Spleen (tissue), 7 donors: Measurements from ENCODE around the gene LRCH3.

ENCODE experiments used
- CTCF ChIP-seq, 11 experiments: fragments of 200-600 bp in 7 of 11; fragments of 450-650 bp in 4 of 11; sonication (generic) in 4 of 11; IDR thresholded peaks in 8 of 11; conservative IDR thresholded peaks in 3 of 11; 1 replicate in 7 of 11; 2 replicates in 4 of 11; pipeline versions ENCODE4 v1.4.0 to v1.8.0; 2016 to 2021; ENCODE audit warnings: antibody characterized with exemption in 11 of 11, inconsistent platforms in 4 of 11, mild to moderate bottlenecking in 1 of 11
- POLR2A ChIP-seq, 3 donors: fragments of 450-650 bp; IDR thresholded peaks; one replicate each; pipeline ENCODE4 v1.5.1; 2017; ENCODE audit warnings: antibody characterized with exemption in 3 of 3, mild to moderate bottlenecking in 1 of 3
- POLR2AphosphoS5 ChIP-seq, 3 donors: sonication (generic); formaldehyde crosslinking; IDR thresholded peaks; one replicate each; pipeline ENCODE4 v1.5.1; 2017; ENCODE audit warnings: antibody characterized with exemption in 3 of 3
- donor health status: DM: no; HTN: no; CAD: no; lungs with moderate emphysema.
- donor health status: DM: no; HTN: no; CAD: no.
- donor health status: DM: no; HTN: no; CAD: no.

GRCh38 chr3:197892162-197892561 lies 101.1 kb downstream of the LRCH3 start:
- no peak for TF ChIP-seq CTCF (IDR thresholded peaks at IDR 0.05 in 8 of 11, conservative IDR thresholded peaks at IDR 0.05 in 3 of 11)
- no peak for TF ChIP-seq POLR2A (IDR thresholded peaks at IDR 0.05)
- no peak for TF ChIP-seq POLR2AphosphoS5 (IDR thresholded peaks at IDR 0.05)
